Right atrium auricular region (tissue), 2 donors: ENCODE measurements around the gene TTLL11. TPM values are rescaled to one million over a fixed set of nuclear protein-coding genes. Genes with fewer than 3 reads are reported as not detected.
A peak's percentile ranks its signal among the peaks of the same experiment; 100 is the strongest.

Experiments used
- DNase-seq: peaks from one replicate; pipeline ENCODE4 v3.0.0-alpha.2; 2019; ENCODE audit warnings: low spot score
- H3K27ac ChIP-seq, 2 donors: fragments of 200-600 bp; sonication (generic); 1 replicate in 1 of 2; 2 replicates in 1 of 2; pipeline ENCODE4 v1.5.1; 2016 to 2019
- H3K27me3 ChIP-seq, 2 donors: fragments of 200-600 bp; sonication (generic); one replicate each; pipeline versions ENCODE4 v1.5.1 to v1.6.0; 2017 to 2019
- H3K36me3 ChIP-seq: fragments of 200-600 bp; sonication (generic); one replicate; pipeline ENCODE4 v1.5.1; 2016
- H3K4me1 ChIP-seq, 2 donors: fragments of 200-600 bp; sonication (generic); one replicate each; pipeline versions ENCODE4 v1.5.1 to v1.6.0; 2017 to 2019
- H3K4me3 ChIP-seq, 2 donors: fragments of 200-600 bp; sonication (generic); 1 replicate in 1 of 2; 2 replicates in 1 of 2; pipeline ENCODE4 v1.5.1; 2017 to 2019; ENCODE audit warnings: mild to moderate bottlenecking in 1 of 2, moderate library complexity in 1 of 2
- H3K9me3 ChIP-seq, 2 donors: fragments of 200-600 bp; sonication (generic); one replicate each; pipeline ENCODE4 v1.5.1; 2019
- CTCF ChIP-seq, 2 donors: fragments of 200-600 bp; sonication (generic); IDR thresholded peaks; one replicate each; pipeline ENCODE4 v1.5.1; 2019; ENCODE audit warnings: antibody characterized with exemption in 2 of 2
- total RNA-seq, 2 donors: library from RNA; depleted of rRNA; stranded (reverse); fragments of >200 nt; gene quantifications; one replicate each; pipeline ENCODE4 v1.1.0, GENCODE V29; 2016

The TTLL11 gene
- total RNA-seq, 2 donors from 2014 or later, result 5.9 to 7.8 TPM

GRCh38 chr9:122078557-122078956 lies 14.6 kb downstream of the TTLL11 start:
- no peak for TF ChIP-seq CTCF (IDR thresholded peaks at IDR 0.05)
- Histone ChIP-seq H3K36me3 (no peaks in the 10 kb centered on the region), H3K9me3 (peaks cover 0 to 16% of the 10 kb centered on the region in 2 donors), H3K4me1 (peaks cover 0 to 12% of the 10 kb centered on the region in 2 donors), H3K27ac (no peak overlapping the region), H3K4me3 (no peak overlapping the region), H3K27me3 (no peaks in the 10 kb centered on the region)
- no peak for DNase-seq

GRCh38 chr9:122076773-122077172 lies 16.3 kb downstream of the TTLL11 start:
- no peak overlapping the region for H3K27ac ChIP-seq
- no peak overlapping the region for H3K4me3 ChIP-seq

GRCh38 chr9:122076117-122076516 lies 17.0 kb downstream of the TTLL11 start:
- H3K36me3 ChIP-seq, result no peaks in the 10 kb centered on the region
- DNase-seq, result peak; percentile 48
- H3K27ac ChIP-seq, result peak overlapping the region; percentile 13 to 61
- no peaks in the 10 kb centered on the region for H3K27me3 ChIP-seq
- no peak for TF ChIP-seq CTCF (IDR thresholded peaks at IDR 0.05)
- H3K9me3 ChIP-seq, result peaks cover 0 to 16% of the 10 kb centered on the region in 2 donors
- no peak overlapping the region for H3K4me3 ChIP-seq
- peaks cover 0 to 12% of the 10 kb centered on the region in 2 donors for H3K4me1 ChIP-seq

More at GRCh38 chr9:122076773-122077172, 16.3 kb downstream of the TTLL11 start:
- no peaks in the 10 kb centered on the region for H3K36me3 ChIP-seq
- no peak for TF ChIP-seq CTCF (IDR thresholded peaks at IDR 0.05)
- no peaks in the 10 kb centered on the region for H3K27me3 ChIP-seq
- peaks cover 0 to 16% of the 10 kb centered on the region in 2 donors for H3K9me3 ChIP-seq
- no peak for DNase-seq
- peaks cover 0 to 12% of the 10 kb centered on the region in 2 donors for H3K4me1 ChIP-seq

- Histone ChIP-seq H3K4me3 (no peak overlapping the region), H3K4me1 (peaks cover 0 to 12% of the 10 kb centered on the region in 2 donors), H3K27ac (peak overlapping the region; percentile 13 to 61), H3K27me3 (no peaks in the 10 kb centered on the region), H3K9me3 (peaks cover 0 to 16% of the 10 kb centered on the region in 2 donors), H3K36me3 (no peaks in the 10 kb centered on the region)
- TF ChIP-seq CTCF (IDR thresholded peaks at IDR 0.05), result no peak
- peak; percentile 23 for DNase-seq
Observed at GRCh38 chr9:122075135-122076030, 17.7 kb downstream of the TTLL11 start.

- no peaks in the 10 kb centered on the region for H3K9me3 ChIP-seq
- H3K27ac ChIP-seq, result no peak overlapping the region
- no peak for DNase-seq
- no peaks in the 10 kb centered on the region for H3K27me3 ChIP-seq
- no peaks in the 10 kb centered on the region for H3K36me3 ChIP-seq
- H3K4me1 ChIP-seq, result peaks cover 0 to 12% of the 10 kb centered on the region in 2 donors
- no peak overlapping the region for H3K4me3 ChIP-seq
- TF ChIP-seq CTCF (IDR thresholded peaks at IDR 0.05), result no peak
Observed at GRCh38 chr9:122071715-122072114, 21.4 kb downstream of the TTLL11 start.
